Fibroblast of peridontal ligament (primary cell): Measurements from ENCODE around the gene KIAA0930.

ENCODE experiments used
- DNase-seq: peaks from one replicate; pipeline ENCODE4 v3.0.0-alpha.2; 2010; ENCODE audit errors: extremely low read depth

The KIAA0930 gene

GRCh38 chr22:45237065-45237990 is 3.4 kb downstream of the KIAA0930 start:
- no peak for DNase-seq

GRCh38 chr22:45235851-45236342 is 4.8 kb downstream of the KIAA0930 start:
- no peak for DNase-seq

DNA sequence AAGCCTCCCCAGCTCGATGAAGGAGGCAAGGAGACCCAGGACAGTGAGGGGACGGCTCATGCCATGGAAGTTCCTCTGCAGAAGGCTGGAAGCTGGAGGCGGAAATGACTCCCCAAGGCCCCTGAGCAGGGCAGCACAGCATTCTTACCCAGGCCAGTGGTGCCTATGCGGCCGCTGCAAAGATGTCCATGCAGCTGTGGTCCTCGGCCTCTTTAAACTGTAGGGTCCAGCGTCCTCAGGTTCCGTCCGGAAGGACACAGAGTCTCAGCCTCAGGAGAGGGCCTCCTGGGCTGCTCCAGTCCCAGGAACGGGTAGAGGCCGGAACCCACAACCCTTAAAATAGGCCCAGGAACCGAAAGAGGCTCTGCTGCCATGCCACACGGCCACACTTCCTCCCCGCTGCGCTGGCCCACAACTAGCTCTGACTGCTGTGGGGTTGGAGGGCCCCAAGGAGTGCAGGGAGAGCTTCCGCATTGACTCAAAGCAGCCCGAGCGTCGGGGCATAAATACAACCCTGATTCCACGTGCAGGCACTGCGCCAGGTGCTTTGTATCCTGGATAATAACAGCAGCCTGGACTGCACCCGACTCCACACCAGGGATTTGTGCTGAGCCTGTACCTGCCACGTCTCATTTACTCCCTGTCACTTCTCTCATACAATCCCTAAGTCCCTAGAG is 5.5 kb downstream of the KIAA0930 start:
- DNase-seq: no peak

GRCh38 chr22:45233827-45234226 is 6.9 kb downstream of the KIAA0930 start:
- no peak for DNase-seq

DNA sequence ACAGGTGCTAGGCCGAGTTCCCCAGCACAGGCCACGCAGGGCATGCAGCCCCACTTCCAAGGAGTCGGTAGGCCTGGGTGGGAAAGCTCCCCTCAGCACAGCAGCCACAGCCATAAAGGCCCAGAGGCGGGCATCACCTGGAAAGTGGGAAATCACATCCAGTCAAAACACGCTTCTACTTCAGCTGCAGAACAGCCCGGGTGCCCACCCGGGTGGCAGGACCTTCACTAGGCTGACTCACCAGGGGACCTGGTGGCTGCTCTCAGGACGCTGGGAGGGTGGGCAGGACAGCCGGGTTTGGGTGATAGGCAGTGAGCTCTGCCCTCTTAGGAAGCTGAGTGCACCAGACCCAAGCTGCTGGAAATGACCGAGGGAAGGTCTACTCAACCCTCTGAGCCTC is 7.3 kb downstream of the KIAA0930 start:
- no peak for DNase-seq

DNA sequence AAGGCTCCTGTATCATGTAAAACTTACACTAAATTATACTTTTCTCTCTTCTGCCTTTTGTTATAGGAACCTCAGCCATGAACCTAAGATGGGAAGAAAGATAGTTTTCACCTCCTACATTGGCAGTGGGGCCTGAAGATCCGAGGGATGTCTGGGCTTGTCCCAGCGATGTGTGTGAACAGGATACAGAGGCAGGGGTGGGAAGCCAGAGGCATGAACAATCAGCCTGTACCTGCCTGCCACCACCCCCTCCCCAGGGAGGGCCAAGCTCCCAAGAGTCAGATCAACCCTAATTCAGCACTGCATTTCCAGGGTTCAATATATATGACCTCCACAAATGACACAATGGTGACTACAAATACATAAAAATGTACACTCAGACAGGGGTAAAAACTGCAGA is 9.4 kb downstream of the KIAA0930 start:
- no peak for DNase-seq

- DNase-seq: no peak
These were observed 10.5 kb downstream of the KIAA0930 start for GRCh38 chr22:45230026-45230721.

DNA sequence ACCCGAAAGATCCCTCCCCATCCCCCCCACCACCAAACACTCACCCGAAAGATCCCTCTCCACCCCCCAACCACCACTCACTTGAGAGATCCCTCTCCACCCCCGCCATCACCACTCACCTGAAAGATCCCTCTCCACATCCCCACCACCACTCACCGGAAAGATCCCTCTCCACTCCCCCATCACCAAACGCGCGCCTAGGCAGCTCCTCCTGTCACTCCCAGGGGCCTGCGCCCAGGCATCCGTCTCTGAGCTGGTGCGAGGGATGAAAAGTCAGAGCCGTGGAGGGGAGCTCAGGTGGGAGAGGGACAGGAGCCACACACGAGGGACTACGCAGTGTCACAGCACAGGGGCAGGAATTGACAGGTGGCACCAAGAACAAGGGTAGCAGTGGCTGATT is 11.5 kb downstream of the KIAA0930 start:
- no peak for DNase-seq

DNA sequence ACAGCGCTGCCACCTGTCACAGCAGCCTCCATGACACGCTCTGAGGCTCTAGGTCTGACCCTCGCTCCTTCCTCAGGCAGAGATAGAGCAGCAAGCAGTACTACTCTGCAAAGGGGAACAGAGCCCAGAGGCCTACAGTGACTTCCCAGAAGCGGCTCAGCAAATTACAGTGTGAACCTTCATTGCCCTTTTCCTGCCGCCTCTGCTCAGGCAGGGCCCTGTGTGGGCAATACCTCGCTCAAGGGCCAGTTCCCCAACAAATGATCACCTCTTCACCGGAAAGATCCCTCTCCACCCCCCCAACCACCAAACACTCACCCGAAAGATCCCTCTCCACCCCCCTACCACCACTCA is 12.3 kb downstream of the KIAA0930 start:
- no peak for DNase-seq

GRCh38 chr22:45227645-45228400 is 12.9 kb downstream of the KIAA0930 start:
- DNase-seq: no peak

- DNase-seq: no peak
These were observed 14.0 kb downstream of the KIAA0930 start for GRCh38 chr22:45226503-45227186.

DNA sequence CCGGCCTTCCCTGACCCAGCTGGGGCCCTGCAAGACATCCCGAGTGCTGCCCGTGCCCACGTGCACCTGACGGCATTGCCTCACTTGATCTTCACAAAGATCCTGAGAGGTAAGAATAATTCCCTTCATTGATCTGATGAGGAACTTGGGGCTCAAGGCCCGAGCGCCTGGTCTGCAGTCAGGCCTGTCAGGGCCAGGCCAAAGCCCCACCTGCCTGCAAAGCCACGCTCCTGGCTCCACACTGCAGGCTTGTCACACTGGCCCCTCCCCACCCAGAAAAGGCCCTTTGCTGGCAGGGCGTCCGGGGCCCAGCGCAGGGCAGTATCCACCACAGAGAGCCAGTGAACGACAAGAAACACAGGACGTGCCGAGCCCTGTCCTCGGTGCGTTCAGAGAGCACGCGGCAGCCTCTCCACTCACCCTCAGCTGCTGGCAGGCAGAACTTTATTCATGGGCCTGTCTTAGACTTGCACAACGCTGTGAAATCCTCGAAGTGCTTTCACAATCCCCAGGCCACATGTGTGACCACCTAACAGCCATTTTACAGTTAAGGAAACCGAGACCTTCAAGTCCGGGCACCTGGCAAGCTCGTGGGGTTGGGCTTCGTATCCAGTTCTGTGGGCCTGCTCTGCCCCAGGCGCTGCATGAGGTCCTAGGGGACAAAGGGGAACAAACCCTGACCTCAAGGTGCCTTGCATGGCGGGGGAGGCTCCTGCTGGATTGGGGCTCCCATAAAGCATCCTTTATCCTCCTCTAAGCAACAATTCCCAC is 14.8 kb downstream of the KIAA0930 start:
- DNase-seq: peak; percentile 62

DNA sequence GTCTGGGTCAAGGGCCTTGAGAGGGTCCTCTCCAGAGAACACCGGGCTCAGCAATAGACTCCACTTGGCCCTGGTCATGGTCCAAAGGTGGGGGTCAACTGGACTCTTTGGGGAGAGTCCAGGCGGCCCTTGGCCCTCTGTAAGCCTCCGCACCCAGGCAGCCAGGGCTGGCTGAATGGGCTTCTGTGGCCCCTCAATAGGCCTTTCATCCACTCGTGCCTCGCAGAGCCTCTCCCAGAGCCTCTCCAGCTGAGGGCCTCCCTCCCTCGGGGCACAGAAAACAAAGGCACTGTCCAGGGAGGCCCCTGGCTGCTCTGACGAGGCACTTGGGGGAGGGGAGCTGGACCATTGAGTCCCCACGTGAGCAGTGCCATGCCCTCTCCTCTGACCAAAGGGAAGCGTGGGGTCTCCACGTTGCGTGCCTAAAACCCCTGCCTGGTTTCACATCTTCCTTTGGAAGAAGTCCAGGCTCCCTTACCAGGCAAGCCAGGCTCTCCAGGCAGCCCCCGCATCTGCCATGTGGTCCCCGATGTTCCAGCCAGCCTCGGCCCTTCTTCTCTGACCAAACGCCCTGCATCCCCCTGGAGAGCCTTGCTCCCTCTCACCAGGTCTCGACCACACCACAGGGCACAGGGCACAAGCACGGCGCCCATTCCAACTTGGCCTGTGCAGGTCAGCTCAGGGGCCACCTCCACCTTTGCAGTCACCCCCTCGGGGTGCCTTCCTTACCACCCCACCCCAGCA is 15.5 kb downstream of the KIAA0930 start:
- no peak for DNase-seq

GRCh38 chr22:45224331-45224730 is 16.4 kb downstream of the KIAA0930 start:
- DNase-seq: no peak

DNA sequence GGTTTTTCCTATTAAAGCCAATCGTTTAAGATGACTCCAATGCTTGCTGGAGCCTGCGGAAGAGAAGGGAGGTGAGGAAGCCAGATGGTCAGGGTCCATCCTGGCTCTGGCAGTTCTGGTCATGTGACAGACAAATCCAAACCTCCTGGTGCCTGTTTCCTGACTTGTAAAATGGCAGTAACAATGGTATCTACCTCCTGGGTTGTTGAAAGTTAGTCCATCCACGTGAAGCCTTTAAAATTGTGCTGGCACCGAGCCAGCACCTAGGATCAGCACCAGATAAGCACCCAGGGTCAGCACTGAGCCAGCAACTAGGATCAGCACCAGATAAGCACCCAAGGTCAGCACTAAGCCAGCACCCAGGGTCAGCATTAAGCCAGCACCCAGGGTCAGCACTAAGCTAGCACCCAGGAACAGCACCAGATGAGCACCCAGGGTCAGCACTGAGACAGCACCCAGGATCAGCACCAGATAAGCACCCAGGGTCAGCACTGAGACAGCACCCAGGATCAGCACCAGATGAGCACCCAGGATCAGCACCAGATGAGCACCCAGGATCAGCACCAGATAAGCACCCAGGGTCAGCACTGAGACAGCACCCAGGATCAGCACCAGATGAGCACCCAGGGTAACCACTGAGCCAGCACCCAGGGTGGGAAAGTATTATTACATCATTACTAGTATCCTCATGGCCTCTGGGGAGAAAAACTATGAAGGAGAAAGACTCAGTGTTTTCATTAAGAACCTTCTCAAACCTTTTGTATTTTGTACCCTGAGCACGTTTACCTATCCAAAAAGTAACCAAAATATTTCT is 17.2 kb downstream of the KIAA0930 start:
- DNase-seq: no peak

GRCh38 chr22:45221201-45221600 is 19.5 kb downstream of the KIAA0930 start:
- no peak for DNase-seq

GRCh38 chr22:45218976-45219375 is 21.7 kb downstream of the KIAA0930 start:
- peak; percentile 15 for DNase-seq

GRCh38 chr22:45217806-45218205 is 22.9 kb downstream of the KIAA0930 start:
- DNase-seq: no peak

- no peak for DNase-seq
These were observed 23.3 kb downstream of the KIAA0930 start for GRCh38 chr22:45217345-45217744.
